NCI-H146 treated with DMSO at 0.1 percent for 48 hours (cell line): ENCODE data around the gene TMEM242.

Experiments
- DNase-seq: peaks from one replicate; lab custom pipeline; 2025; ENCODE audit not compliant: unreplicated experiment; lab: John Stamatoyannopoulos, UW

The TMEM242 gene

DNA sequence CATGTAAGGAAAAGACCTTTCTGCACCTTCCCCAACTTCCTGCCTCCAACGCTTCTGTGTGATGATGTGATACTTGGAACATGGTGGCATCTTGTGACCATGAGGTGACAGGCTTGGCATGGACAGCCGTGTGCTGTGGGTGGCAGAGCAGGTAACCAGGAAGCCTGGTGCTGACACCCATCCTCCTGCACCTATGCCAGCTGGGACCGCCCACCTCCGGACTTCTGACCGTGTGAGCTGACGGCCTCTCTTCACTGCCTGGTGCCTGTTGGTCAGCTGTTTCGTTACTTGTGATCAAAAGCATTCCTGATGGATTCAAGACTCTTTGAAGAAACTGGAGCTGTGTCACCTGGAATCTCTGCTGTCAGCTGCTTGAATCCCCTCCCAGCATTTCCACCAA, 70.3 kb downstream of the TMEM242 start:
- no peak for DNase-seq

DNA sequence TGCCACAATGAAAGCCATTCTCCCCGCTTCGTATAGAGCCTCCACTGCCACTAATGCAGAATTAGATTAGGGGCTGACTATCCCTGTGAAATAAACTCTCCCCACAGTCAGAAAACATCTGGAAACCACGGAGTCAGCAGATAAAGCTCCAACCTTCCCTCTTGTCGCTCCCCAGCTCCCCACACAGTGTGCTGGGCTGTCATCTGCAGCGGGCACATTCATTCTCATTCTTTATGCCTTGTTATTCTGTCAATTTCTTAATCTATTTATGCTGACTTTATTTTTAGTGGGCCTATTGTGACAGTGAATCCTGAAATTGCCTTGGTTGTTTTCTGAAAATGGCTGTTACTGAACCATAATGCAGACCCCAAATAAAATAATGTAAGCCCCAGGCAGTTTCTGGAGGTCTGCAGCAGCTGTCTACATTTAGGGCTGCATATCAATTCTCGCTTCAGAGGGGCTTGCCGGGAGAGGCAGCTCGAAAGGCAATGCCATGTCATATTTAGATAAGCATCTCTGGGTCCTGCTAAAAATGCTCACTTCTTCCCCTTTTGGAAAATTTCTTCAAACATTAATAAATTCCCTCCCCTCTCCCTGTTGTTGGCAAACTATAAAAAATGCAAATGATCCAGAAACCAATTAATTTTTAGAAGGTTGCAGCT, 71.6 kb downstream of the TMEM242 start:
- DNase-seq = no peak

DNA sequence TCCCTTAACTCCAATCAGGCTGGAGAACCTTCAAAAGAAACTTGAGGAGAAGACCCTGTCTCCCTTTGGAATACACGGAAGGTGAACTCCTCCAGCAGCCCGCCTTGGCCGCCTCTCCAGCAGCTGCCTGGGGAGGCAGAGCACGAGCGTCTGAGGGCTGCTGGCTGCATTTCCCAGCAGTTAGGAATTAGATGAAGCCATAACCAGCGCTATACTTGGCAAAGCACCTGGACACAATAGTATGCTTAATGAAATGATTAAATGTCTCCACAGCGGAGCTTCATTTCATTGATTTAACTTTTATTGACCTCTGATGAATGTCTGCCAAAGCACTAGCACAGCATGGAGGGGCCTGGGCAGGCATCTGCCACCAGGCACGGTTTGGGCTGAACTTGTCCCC, 73.5 kb downstream of the TMEM242 start:
- no peak for DNase-seq

DNA sequence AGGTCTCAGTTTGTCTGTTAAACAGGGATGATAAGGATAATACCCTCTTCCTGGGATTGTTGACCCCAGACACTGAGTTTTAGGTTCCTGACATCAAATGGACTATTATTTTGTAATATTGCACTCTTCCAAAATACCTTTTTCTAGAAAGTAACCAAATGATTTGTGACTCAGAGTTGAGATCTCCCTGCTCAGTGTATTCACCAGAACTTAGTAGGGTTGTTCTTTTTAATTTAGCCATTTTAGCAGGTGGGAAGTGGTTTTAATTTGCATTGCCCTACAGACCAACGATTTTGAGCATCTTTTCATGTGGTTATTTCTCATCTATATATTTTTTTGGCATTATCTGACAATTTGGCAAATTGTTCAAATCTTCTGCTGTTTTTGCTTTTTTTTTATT, 75.1 kb downstream of the TMEM242 start:
- no peak for DNase-seq

DNA sequence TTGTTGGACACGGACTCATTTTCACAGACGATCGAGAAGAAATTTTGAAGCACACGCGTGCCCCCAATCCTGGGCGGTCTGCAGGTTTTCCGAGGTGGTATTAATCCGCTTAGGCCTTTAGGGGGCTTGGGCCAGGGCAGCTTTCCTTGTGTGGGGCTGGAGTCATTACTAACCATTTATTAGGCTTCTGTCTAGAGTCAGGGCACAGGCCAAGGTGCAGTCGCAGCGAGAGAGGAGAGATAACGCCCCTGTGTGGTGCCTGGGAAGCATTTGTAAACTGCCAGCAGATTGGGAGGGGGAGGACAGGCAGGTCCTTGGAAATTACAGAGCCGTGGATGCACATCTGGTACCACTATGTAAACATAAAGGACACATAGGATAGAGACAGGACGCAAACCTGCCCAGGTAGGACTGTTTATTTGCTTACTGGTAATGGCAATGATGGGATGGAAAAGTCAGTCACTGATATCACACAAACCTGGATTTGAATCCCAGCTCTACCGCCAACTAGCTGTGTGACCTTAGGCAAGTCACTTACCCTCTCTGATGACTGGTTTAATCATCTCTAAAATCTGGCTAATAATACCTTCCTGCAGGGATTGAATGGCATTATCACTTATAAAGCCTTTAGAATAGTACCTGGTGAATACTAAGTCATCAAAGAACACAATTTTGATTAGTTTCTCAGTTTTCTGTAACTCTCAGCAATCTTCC, 76.4 kb downstream of the TMEM242 start:
- no peak for DNase-seq

DNA sequence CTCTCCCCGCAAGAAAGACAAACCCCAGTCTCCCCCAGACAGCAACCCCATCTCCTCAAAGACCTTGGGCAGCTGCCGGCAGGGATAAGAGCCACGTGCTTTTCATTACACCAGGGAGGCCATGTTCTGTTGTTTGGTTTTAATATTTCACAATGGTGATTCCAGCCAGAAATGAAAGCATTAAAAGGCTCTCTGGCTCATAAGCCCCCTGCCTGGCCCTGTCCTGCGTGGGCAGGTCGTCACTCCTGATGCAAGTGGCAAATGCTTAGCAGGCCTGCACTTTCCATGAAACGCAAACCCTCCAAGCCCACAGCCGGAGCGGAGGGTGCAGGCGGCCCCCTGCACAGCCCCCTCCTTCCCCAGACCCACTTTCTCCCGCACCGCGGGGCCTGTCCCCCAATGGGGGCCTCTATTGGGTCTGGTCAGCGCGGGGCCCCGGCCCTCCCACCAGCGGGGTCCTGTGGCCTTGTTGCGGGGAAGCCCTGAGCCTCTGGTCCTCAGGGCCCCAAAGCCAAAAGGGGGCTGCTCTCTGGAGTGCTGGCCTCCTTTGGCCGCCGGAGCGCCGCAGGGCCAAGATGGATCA, 77.2 kb downstream of the TMEM242 start:
- no peak for DNase-seq

DNA sequence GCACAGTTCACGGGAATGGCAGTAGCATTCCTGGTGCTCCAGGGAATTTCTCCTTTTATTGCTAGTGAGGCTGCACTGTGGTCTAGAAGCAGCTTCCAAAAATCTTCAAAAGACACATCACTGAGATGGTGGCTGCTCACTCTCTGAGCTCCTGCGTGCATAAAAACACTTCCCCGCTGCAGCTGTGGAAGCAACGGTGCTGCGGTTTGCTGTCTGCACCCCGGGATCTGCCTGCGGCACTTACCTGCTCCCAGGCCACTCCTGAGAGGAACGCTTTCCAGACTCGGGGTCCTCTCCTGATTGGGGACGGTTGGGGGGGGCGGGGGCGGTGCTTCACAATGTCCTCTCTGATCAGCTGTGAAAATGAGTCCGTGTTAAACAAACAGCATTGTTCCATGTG, 77.9 kb downstream of the TMEM242 start:
- DNase-seq = no peak

DNA sequence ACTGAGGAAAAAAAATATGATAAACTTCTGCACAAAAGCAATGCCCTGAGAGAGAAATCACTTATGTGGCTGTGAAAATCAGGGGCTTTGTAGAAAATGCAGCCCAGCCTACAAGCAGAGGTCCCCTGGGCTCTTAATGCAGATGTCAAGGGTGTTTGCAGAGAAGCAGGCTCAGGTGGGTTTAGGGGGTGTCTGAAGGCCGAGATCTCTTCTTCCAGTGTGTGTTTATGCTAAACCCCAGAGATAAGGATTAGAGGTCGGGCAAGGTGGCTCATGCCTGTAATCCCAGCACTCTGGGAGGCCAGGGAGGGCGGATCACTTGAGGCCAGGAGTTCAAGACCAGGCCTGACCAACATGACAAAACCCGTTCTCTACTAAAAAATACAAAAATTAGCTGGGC, 78.5 kb downstream of the TMEM242 start:
- DNase-seq = no peak

DNA sequence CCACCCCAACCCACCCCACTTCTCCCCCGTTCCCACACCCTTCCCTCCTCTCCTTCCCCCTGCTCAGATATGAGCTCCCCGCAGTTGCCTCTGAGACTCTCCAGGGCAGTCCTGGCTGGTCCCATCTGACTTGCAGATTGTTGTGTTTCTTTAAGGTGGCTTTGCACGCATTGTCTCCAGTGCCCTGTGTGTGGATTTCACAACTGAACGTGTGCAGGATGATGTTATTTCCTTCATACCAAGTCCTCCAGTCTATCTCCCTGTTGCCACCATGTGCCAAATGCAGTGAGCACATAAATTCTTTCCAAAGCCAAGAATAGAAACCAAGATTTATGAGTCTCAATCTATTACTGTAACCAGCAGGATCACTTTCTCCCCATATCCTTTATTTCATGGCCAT, 79.1 kb downstream of the TMEM242 start:
- DNase-seq = no peak

DNA sequence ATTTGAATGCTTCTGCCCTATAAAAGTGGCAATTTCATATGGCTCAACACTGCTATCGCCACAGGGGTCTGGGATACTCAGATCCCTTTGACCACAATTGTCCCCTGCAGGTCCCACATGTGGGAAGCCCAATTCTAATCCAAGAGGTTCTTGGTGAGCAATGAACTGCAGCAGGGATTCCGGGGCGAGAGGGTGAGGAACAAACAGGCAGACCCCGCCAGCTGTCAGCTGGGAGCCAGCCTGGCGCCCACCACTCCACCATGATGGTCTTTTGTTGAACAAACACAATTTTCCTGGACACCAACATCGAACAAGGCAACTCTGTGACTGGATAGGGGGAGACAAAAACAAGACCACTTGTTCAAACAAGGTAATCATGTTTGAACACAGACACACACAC, 80.5 kb downstream of the TMEM242 start:
- no peak for DNase-seq

DNA sequence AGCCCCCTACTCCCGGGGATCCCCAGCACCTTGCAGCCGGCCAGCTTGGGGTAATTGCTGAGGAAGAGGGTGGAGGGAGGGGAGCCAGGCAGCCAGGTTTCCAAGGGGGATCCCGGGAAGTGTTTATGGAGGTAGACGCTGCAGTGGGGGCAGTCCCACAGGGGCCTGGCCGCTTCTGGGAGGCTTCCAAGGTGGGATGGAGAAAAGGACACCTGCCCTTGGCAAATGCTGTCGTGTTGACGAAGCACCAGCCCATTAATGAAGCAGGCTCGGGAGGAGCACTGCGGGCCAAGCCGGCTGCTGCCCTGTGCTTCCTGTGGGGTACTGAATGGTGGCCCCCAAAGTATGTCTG, 82.4 kb downstream of the TMEM242 start:
- DNase-seq = no peak

DNA sequence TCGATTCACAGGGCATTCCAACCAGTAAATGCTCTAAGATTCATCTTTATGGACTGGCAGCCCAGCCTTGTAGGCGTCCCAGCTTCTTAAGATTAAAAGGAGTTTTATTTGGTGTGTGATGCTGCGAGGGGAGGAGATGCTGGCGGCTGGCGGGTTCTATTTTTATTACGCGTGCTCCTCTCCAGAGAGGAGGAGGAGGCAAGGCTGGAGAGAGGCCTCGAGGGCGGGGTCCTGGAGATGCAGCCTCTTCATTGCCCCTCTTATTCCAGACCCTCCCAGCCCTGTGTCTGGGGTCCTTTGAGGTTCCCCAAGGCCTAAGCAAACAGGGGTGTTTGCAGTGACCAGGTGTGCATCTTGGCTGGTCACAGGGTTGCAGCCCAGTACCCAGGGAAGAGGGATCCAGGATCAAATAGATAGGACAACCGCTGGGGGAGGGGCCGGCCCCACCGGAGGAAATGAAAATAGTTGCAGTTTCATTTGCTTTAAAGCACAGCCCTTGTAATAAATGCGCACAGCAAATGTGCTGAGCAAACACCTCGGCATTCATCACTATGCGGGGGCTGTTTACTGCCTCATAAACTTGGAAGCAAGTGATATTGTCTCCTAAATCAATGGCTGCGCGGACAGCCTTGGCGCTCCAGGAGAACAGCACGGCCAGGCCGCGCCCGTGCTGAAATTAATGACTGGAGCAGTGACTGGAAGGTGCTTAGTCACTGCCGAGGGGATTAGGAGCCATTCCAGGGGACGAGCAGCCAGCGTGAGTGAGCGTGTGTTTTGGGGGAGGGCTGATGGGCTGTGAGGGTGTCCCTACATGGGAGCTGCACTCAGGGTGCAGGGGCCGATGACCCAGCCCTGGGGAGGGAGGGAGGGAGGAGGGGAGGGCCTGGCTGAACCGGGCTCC, 83.0 kb downstream of the TMEM242 start:
- peak; percentile 55 for DNase-seq

DNA sequence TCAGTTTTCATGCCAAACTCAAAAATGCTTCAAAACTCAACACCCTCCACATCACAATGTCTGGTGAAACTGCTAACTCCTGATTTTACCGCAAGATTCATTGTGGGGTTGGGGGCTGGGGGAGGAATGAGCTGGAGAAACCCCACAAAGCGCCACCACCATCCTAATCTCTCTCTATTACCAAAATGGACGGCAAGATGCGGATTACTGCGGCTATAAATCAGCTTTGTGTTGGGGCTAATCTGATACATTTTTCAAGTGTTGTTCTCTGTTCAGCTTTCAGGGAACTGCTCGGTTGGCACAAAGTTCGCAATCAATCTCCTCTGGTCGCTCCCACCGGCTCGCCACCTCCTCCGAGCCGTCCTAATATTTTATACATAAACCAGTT, 83.7 kb downstream of the TMEM242 start:
- no peak for DNase-seq
